Stimulated activated CD4-positive, alpha-beta T cell treated with anti-CD3 and anti-CD28 coated beads, TNF-alpha, amount 100 ng/mL, for 1 hour (primary cell): Measurements from ENCODE around the gene LRMDA.

Experiments used
- DNase-seq, 3 donors: peaks; one replicate each; pipeline ENCODE4 v3.0.0-alpha.2; 2020; ENCODE audit warnings: low read depth in 3 of 3, low spot score in 1 of 3

Gene LRMDA

DNA sequence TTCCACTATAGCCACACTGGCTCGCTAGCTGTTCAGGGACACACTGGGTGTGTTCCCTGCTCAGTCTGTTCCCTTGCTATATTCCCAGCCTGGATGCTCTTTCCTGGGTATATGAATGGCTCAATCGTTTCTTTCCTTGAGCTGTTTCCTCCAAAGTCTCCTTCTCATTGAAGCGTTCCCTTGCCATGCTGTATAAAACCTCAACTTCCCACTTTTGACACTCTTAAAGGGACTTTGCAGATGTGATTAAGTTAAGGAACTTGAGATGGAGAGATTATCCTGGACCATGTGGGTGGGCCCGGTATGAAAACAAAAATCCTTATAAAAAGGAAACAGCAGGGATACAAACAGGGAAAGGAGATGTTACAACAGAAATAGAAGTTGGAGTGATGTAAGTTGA, 973.1 kb downstream of the LRMDA start:
- DNase-seq: no peak

DNA sequence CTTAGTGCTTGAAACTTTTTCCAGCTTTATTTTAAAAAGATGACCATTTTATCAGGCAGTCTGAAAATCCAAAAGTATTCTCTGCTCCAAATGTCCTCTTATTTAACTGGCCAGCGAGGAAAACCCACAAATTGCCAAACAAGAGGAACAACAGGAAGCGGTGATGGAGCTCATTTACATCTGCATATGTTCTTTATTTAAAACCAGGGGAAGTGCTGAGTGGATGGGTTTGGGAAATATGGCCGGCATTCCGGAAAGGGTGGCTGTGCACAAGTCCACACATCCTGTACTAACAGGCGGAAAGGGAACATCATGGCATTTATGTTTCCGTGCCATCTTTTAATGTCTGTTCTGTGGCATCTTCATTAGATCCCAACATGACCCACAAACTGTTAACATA, 974.5 kb downstream of the LRMDA start:
- DNase-seq: no peak

DNA sequence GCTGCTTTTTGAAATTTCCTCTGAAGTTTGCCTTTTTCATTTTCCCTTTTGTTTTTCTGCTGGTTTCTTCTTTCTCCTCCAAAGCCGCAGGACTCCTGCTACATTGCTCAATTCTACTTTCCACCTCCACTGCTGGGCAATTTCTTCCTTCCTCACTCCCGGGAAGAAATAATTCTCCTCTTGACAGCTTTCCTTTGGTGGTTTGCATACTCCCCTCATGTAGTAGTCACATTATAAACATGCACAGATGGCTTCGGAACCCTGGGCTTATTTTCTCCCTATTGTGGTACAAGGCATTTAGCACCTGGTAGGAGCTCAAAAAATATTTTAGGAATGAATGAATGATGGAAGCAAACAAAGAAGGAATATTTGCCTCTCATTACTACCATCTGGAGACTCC, 977.2 kb downstream of the LRMDA start:
- no peak for DNase-seq

DNA sequence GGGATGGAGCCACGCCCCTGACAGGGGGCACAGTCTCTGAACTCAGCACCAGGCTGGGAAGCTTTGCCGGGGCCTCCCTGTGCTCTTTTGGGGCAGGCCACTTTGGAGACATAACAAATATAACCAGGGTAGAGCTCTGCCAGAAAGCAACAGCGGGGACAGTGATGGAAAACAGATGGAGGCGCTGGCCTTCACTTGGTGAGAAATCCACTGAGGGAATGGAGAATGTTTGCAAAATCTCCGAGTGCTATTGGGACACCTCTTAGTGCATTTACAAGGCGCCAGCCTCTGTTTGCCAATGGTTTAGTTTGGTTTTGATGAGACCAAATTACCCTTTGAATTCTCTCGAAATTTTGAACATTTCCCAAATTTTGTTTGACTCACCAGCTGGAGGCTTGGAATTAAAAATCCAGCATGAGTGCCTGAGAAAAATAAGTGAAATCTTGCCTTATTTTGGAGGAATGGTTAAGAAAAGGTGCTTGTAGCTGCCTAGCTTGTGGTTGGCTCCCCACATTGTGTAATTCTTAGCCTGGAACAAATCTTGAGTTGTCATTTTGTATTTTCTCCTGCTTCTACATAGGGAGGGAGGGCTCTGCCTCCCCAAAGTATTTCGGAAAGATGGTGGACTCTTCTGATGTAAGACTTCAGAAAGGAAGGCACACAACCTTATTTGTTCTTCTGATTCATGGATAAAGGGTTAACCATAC, 980.5 kb downstream of the LRMDA start:
- no peak for DNase-seq

DNA sequence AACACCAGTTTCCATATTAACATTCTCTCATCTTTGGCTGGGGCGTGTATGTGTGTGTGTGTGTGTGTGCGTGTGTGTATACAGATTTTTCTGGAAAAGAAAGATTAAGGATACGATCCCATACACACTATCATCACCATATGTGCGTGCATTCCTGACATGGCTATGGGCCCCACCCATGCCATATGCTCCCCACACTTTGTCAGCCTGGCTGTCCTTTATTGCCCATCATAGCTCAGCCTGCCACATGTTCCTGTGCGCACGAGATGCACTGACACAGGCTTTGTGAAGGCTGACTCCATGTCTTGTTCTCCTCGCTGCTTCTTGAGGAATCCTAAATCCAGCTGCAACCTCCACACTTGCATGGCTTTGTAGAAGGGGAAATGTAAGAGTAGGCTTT, 984.1 kb downstream of the LRMDA start:
- no peak for DNase-seq

DNA sequence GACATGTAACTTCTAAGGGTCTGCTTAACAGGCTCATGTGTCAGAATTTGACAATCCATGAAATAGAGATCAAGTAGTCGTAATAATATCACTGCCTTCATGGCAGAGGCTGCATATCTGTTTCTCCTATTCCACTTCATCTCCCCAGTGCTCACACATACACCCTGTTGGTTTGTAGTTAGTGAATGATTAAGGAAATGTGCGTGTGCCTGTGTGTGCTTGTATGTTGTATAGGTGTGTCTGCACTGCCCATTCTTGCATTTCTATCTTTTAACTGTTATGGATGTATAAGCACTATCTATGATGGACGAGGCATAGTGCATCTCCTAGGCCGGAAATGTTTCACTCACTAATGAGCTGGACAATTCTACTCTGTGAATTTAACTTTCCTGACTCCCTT, 985.2 kb downstream of the LRMDA start:
- DNase-seq: no peak

DNA sequence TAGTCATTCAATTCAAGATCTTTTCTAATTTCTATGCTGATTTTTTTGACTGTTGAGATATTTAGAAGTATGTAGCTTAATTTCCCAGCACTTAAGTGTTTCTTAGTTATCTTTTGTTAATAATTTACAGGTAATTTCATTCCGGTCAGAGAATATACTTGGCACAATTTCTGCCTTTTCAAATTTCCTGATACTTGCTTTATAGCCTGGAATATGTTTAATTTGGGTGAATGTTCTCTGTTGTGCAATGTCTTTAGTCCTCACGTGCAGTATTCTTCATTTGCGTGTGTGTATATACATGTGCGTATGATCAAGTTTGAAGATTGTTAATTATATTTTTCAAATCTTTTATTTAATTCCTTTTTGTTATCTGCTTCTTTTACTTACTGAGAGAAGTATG, 989.3 kb downstream of the LRMDA start:
- DNase-seq: no peak

DNA sequence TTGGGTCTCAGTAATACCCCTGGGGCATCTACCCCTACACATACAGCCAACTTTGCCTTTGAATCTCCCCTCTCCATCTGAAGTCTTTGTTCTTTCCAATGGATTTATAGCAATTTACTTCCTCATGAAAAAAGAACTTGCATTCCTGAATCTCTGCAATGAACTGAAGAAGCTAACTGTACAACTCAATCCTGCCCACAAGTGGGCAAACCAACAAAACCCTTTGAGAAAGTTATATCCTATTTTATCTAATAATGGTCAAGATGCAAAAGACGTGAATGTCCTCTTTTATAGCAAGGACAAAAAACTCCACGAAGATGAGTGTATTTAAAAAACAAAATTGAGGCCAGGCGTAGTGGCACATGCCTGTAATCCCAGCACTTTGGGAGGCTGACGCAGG, 991.3 kb downstream of the LRMDA start:
- DNase-seq: no peak

DNA sequence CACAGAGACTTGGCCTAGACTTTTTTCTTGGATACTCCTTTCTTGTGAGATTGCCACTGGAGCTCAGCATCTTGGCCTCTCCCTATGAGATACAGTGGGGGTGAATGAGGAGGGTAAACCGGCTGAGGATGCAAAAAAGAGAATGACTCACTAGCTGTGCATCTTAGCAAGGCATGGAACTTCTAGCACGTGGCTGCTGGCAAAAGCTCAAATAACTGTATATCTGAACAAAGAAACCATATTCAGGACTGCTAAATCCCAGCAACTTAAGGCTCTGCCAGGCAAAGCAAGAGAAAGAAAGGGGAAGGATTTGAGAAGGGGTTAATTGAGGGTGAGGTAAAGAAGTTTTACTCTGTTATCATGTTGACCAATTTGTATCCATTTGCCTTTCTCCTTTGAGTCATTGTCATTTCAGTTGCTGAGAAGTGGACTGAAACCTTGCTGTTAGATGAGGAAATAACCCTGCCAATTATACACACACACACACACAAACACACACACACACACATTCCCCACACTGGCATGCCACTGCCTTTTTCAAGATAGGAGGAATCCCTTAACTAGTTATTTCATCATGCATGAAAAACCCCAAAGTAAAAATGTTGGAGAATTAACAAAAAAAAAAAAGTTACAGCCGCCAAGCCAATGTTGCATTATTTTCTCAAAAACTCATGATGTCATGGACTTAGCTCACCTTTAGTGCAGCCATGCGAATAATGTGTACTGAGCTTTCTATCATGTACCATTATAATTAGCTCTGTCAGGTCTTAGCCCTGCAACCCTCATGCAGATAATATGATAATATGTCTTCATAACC, 997.3 kb downstream of the LRMDA start:
- no peak for DNase-seq

DNA sequence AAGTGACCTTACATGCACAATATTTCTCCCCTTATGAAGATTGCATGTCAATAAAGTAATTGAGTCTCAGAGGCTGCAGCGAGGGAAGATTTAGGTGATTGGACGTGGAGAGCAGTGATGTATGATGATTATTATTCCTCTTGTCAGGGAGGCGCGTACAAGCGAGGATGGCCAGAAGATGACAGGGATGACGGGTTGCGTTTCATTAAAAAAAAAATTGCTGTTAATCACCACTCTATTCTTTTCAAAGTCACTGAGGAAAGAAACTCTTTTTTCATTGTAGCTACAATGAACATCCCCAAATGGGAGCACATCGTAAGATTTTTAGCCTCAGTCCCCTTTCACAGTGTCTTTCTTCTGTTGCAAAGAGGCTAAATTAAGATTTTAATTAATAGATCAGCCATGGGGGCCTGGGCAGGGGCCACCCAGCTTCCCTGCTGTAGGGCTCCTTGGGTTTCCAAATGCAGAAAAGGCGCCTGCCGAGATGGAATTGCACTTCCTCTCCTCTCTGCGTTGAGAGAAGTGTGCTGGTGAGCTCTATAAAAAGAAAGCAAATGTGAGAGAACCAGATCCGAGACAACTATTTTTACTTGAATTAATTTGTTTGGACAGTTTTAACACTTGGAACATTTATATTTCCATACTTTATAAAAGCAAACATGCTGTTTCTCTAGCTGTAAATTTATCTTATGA, 998.1 kb downstream of the LRMDA start:
- DNase-seq: no peak

DNA sequence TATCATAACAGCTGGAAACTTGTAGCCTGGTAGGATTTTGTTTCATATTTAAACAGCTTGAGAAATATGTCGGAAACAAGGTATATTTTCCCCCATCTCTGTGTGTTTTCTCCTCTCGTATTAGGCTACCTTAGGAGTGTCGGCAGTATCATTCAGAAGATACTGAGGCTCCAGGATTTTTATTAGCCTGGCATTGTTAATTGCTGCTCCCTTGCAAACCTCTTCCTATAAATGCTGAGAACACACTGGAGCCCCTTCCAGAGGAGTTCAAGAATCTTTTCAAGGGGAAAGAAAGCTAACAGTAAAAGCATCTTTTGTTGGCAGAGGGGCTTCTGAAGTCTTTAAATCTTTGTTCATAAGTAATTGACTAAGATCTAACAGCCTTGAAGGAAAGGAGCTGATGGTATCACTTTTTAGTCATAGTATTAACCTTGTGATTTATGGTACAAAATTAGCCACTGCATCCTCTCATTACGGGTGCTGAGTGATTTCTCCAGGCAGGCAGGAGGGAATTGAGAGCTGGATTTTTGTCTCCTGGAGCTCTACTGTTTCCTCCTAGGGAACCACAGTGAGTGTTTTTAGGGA, 998.7 kb downstream of the LRMDA start:
- DNase-seq: no peak

DNA sequence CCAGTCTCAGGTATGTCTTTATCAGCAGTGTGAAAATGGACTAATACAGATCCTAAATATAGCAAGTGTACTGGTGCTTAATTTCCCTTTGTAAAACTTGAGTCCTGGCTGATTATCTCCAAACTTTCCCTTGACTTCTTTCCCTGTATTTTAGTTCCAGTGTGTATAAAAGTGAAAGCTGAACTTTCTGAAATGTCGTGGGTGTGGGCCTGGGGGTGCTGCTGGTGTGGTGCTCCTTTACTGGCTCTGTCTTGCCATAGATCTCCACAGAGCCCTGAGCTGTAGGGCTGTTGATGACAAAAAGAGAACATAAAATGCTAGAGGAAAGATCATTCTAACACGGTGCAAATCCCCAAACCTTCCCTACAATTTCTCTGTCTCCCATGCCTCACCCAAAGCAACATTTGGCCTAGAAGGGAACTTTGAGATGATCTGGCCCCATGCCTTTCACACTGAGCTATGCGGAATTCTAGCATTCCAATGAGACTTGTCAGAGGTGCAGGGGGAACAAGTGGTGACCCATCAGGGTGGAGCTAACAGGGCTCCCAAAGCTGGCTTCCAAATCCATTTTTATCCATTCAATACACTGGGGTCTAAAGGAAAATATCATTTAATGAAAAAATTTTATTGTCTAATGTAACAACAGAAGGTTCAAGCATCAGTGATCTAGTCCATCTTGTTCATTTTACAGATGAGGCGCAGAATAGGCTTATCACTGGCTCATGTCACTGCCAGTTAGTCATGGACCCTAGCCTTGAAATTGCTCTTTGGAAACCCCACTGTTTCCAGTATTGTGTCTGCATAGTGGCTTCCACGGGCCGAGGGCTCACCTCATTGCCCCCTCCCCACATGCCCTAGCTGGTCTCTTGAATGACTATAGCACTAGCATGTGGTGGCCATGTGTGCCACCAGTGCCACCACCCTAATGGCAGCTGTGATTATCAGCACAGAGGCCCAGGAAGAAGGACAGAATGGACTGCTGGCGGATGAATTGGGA, 1000.9 kb downstream of the LRMDA start:
- no peak for DNase-seq

DNA sequence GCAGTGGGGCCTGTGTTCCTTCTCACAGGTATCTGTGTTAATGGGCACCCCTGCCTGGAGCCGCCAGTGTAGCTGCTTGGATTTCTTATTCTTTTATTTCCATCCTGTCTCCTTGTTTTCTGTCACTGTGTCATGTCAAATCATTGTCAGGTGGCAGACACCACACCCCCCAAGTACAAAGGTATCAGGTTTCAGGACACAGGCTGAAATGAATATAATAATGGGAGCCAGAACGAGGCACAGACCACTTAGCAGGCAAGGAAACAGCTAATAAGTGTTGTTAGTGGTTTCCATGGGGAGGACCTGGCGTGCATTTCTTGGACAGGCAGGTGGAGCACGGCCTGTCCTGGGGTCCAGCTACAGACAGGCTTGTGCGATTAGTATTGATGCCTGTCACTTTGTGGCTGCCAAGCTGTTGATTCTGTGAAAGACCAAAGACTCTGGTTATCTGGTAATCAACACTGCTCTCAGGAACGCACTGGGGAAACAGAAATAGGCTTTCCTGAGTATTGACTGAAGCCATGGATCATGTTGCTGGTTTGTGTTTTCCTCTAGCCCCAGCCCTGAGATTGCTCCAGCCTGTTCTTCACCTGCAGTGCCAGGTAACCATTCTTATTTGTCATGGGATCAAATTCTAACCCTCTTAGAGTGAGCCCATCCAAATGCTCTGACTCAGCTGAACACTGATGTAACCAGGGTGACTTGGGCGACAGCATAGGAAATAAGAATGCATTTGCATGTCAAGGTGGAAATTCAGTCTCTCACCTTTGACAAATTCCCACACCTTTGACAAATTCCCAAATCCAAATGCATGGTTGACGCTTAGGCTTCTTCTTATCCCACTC, 1002.0 kb downstream of the LRMDA start:
- no peak for DNase-seq

DNA sequence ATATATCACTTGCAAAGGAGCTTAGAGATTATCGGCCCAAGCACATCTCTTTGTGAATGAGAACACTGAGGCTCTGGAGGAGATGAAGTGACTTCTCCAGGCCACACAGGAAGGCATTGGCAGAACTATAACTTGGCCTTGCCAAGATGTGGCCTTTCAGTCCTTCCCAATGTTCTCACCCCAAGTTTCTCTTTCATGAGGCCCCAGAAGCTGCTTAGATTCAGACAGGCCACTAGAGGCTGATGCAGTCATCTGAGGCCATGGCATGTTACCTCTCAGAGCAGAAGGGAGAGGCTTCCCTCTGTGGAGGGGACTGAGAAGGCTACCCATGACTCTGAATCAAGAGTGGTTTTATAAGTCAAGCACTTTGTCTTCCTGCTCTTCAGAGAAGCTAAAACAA, 1003.7 kb downstream of the LRMDA start:
- DNase-seq: no peak

DNA sequence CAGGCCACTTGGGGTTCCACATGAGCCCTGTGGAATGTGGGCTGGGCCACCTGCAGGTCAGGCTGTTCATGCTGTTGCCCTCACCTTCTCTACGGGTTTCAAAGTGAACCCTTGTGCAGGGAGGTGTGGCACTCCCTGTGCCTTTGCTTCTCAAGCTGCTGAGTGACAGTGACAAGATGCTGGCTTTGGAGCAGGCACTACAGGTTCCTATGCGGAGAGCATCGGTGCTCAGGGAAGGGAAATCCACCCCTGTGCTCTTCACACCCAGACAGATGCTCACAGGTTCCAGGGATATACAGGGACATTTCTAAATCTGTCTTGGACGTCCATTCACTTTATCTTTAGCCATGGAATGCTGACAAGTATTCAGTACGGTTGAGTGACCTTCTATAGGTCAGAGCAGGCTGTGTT, 1005.0 kb downstream of the LRMDA start:
- no peak for DNase-seq

DNA sequence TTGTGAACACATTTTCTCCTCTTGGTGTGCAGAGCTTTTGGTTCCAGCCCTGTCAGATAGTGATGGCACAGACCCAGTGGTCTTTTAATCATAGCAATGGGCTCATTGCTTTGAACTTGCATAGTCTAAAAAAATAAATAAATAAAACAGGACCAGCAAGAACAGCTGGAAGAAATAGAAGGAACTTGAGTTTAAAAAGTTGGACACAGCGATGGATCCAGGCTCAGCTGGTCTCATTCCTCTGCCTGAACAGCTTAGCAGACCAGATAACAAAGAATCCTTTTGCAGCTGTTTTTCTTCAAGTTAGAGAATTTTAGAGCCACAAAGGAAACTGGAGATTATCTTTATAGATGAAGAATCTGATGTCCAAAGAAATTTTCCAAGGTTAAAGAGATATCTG, 1005.6 kb downstream of the LRMDA start:
- no peak for DNase-seq

DNA sequence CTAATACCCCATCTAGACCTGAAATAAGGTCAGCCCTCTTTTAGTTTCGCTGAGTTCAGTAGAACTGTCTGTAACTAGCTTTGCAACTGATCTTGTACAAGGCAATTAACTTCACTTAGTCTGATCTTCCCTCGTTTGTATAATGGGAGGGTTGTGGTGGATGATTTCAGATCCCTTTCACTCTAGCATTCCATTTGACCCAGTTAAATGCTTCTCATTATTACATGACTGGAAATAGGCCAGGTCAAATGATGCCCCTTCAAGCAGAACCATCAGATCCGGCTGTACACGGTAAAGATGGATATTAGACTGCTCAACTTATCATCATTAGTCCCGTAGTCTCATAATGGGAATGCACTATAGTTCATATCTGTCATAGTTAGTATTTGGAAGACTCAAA, 1009.0 kb downstream of the LRMDA start:
- DNase-seq: no peak

DNA sequence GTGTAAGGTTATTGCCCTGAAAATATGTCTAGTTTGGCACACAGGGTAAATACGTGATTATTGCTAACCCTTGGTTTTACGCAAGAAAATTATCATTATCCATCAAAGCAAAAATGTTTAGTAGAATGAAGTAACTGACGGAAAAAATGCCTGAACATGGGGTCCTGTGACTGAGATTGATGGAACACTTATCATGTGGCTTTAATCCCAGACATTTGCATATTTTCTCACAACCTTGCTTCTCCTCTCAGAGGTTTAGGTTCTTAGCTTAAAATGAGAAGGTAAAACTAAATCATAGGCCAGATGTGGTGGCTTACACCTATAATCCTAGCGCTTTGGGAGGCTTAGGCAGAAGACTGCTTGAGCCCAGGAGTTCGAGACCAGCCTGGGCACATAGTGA, 1010.7 kb downstream of the LRMDA start:
- DNase-seq: no peak

DNA sequence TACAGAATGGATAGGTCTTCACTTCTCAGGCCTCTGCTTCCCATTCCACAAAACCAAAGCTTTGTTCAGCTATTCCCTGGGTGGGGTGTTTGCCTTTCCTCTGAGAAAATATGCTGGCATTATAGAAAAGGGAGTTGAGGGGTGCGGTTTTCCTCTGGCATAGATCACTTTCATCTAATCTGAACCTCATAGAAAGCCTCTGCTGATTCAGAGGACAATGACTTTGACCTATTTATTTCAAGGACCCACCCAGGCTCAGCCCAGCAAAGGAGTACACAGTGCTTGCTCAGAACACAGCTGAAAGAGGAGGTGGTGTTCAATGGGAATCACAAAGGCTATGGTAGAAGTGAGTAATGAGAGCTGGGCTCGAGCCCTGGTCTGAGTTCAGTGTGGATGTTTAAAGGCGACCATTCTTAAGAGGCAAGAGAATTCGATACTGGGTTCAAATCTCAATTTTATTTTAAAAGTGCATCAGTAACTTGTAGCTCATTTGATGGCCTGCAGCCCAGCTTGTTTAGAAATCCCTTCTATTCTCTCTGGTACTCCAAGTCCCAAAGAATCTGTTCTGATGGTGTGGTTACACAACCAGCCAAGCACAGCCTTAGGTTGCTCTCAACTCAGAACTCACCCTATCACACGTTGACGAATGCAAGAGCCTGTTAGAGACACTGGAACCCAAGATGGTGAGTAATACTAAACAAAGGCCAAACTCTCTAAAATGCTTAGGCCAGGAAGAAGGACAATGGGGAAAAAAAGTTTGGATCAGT, 1012.8 kb downstream of the LRMDA start:
- no peak for DNase-seq
